DMS 273 (cell line): ENCODE measurements around the gene GPR39.

Experiments used
- DNase-seq: peaks from one replicate; lab custom pipeline; 2025; ENCODE audit not compliant: unreplicated experiment; lab: John Stamatoyannopoulos, UW

GPR39 gene

DNA sequence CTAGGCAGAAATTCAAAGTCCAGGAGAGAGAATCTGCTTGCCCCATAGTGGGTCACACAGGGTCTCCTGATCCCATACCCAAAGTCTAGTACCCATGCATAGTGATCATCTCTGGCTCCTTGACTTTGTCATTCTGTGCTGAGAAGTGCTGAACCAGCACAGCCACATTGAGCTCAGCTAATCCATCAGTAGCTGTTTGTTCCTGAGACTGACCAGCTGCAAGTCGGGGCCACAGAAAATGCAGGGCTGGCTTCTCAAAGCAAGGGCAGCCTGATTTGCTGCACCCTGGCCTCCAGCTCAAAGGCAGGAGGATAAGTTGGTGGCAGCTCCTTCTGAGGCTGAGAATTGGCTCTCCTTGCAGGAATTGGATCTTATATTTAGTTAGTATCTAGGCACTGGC lies 181.2 kb downstream of the GPR39 start:
- DNase-seq = no peak

DNA sequence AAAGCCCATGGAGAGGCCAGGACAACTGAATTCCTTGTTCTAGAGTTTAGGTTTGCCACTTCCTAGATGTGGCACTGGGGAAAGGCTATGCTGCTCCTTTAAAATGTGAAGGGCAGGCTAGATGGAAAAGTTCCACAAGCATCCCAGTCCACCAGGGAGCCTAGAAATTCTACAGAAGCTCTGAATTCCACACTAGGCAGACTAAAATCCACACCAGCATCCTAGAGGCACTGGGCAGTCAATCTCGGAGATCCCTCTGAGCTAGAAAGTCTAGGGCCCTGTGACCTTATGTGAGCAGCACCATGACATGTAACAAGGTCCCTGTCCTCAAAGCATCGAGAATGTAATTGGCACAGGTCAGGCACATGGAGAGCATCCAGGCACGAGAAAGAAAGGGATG lies 181.9 kb downstream of the GPR39 start:
- no peak for DNase-seq

DNA sequence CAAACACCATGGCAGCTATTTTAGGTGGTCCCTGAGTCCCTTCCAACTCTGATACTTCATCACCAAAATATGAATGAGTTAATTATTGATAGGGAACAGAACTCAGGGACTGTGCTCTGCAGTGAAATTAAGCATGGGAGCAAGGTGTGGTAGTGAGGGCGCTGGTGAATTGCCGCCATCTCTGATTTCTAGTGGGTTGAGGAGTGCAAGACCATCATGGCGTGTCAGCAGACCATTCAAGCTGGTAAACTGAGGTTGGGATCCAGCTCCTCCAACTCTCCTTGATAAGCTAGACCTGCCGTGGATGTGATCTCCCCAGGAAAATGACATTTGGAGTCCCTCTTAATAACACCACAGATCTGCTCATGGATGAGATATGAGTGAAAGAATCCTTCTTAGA lies 183.0 kb downstream of the GPR39 start:
- no peak for DNase-seq

DNA sequence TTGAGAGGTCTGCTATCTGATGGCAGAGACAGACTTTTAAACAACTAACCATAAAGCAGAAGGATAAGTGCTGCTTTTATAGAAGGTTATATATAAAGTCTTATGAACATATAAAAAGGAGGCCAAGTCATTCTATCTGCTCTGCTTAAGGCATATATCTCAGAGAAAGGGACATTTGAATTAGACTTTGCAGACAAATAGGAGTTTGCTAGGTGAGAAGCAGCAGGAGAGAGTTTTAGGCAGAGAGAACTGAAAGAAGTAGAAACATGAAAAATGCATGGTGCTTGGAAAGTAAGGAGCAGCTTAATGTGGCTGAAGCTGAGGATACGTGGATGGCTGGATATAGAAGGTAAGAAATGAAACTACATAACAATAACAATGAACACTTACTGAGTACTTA lies 188.0 kb downstream of the GPR39 start:
- no peak for DNase-seq

DNA sequence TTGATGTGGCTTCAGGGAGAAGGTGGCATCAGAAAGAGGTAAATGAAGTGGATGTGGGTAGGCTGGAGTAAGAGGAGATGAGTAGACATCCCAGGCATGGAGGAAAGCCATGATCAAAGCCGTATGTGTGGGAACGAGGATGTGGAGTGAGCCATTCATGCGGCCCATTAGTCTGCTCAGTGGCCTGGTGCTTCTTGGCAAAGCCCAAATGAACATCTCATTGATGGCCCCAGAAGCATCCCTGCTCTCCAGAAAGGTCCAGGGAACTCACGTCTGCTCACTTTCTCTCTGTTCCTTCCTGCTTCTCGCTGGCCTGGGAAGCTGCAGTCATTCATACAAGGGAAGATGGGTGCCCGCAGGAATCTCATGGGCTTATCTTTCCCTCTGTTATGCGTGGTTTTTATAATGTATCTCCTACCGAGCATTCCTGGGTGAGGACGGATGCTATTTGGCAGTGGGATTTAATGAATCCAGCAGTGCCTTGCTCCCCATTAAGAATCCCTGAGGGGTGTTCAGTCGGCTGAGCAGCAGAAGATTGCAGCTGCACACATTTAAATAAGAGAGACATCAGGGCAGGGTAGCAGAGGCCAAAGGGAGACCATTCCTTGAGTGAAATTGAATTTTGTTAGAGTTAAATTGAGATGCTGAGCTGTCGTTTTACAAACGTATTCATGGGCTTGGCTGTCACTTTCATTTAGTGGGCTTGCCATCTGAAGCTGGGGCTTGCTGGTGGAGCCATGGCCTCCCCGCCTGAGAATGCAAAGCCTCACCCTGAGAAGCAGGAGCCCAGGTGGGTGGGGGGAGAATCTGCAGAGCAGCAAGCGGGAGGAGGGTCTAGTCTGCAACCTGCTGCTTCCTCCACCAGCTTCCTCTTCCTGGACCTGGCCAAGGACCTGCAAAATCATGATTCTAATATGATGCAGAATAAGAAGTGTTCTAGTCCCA lies 188.9 kb downstream of the GPR39 start:
- no peak for DNase-seq

DNA sequence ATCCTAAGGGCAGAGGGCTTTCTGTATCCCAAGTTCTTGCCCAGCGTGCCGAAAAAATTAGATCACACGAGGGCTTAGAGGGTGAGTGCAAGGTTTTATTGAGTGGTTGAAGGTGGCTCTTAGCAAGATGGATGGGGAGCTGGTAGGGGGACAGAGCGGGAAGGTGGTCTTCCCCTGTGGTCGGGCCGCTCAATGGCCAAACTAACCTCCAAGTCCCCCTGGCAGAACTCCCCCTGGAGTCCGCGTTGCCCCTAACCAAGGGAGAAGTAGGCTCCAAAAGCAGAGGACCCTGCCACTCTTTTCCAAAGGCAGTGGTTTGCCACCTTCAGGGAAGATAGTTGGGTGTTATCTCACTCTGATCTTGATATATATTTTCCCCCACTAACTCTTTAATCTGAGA lies 190.0 kb downstream of the GPR39 start:
- DNase-seq = no peak

DNA sequence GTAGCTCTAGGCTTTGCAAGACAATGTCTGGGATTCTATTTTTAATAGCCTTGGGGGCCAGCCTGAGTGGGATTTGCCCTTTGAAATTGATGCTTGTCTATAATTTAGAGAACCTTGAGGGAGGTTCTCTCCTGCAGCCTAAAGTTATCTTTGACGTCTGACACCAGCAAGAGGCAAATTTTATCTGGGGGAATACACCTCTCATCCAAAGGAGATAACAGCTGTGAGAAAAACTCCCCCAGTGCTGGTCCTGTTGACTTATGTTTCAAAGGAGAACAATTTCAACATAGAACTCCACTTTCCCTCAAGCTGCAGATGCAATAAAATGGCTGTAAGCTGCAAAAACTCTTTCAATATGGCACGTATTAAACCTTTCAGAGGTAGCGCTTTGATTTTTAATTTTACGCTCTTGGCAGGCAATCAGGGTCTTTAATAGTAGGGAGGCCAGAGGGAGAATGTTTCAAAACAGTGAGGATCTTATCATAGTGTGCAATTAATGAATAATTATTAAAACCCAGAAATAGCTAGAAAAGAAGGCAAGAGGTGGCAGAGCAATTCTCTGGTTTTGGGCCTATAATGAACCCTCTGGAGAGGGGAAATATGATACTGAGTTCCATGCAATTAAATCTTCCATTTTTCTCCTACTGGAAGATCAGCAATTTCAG lies 191.0 kb downstream of the GPR39 start:
- no peak for DNase-seq

DNA sequence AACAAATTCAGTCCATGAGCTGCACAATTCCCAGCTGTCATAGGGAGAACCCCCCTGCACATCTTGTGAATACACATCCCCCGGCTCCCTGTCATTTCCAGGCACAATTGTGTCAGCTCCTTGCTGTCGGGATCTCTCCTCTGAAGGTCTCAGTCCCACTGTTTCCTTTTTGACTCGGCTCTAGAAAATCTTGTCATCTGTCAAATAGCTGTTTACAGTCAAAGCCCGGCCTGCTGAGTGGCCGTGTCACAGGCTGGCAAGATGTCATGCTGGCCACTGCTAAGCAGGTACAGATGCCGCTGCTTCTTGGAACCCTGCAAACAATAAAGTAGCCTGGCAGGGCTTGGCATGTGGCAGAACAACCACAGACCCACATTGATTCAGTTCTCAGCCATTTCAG lies 191.7 kb downstream of the GPR39 start:
- DNase-seq = no peak

DNA sequence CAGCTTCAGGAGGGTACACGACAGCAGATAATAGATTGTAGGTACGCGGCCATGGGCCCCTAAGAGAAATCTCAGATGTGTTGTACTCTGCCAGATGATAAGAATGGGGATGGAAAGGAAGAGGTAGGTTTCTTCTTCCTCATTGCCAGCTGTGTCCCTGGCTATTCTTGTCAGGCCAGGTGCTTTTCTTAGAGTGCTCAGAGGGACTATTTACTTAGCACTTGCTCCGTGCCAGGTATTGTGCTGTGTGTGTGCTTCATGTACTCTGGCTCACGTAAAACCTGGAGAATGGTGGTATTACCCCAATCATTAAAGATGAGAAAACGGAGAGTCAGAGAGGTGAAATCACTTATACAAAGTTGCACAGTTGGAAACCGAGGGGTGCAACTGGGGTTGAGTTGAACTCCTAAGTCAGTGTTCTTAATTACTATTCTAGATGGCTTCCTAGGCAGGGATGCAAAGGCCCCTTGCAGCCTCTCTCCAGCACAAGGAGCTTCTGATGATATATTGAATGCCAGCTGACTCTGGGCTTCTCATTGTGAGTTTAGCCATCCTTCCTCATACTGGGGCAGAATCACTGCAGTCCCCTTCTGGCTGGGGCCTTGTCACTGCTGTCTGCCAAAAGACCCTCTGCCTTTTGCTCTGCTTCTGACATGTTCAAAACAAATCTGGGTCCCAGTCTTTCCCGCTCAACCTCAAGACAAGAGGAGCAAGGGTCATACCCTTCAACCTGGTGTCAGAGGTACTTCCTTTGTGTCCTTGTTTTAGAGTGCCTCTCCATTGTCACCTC lies 192.7 kb downstream of the GPR39 start:
- DNase-seq = no peak

DNA sequence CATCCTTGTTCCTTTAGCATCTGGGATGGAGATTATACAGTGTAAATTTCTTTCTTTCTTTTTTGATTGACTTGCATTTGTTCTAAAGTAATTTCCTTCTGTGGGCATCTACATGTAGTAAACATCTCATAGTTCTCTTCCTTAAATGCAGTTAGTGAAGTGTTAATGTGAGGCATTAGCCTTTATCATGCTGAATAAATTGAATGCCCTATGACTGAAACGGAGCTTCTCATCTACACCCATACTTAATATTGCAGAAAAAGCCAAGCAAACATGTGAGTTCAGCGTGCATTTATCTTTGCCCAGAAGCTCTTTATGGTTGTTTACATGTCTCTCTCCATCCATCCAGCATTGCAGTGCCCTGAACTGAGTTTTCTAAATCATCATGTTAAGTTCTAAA lies 195.1 kb downstream of the GPR39 start:
- DNase-seq = no peak

DNA sequence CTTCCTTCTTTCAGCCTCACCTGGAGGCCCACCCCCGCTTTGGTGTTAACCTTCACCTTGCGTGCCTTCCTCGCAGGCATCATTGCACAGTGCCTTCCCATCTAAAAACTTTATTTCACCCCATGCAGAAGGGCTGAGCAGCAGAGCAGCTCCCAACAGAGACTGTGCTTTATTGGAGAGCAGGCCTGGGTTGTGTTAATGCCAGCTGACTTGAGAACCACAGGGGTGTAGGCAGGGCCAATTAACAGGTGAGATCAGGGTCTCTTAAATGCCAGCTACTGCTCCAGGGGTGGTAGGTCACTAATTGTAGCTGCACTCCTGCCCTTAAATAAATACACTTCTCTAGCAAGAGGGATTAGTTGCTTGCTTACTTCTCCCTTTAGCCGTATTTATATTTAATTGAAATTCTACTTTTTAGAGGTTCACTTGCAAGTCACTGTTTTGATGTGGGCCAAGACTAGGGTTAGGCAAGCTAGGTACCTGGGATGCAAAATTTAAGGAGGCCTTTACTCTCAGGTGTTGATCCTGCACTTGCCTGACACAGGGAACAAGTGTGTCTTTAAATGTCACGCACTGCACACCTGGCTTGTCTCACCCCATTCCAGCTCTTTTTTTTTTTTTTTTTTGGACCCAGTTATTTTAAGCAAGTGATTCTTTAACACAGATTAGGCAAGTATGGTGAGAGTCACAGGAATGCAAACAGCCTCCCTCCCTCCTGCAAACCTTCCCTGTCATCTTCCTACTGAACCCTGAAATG lies 198.9 kb downstream of the GPR39 start:
- DNase-seq = no peak

DNA sequence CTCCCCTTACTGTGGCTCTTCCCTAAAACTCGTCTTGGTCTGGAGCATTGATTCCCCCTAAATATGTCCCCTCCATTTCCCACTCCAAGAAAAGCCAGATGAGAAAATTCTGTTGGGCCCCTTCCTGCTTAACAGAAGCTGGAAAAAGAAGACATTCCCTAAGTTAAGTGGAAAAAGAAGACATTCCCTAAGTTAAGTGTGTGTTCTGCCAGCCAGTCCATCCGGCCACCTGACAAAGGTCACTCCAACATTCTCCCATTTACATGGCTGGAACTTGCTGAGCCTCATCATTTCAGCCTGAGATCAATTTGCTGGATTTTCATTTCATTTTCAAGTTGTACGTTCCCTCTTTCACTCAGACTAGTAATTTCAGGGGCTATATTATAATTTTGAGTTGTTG lies 201.4 kb downstream of the GPR39 start:
- no peak for DNase-seq

DNA sequence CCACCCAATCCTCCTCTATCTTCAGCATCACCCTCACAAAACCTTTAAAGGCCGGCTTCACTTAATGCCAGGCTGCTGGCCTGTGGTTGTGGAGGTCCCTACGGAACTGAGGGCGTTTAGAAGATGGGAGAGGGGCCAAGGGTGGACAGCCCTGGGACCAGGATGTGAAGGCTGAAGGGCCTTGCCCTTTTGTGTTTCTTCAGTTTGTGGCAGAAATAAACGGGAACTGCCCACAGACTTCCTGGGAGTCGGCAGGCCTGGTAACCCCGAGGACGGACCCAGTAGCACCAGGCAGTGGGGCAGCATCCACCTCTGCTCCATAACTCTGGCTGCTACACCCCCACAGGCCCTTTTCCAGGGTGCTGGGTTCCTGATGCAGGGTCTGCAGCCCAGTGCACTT lies 202.1 kb downstream of the GPR39 start:
- no peak for DNase-seq

DNA sequence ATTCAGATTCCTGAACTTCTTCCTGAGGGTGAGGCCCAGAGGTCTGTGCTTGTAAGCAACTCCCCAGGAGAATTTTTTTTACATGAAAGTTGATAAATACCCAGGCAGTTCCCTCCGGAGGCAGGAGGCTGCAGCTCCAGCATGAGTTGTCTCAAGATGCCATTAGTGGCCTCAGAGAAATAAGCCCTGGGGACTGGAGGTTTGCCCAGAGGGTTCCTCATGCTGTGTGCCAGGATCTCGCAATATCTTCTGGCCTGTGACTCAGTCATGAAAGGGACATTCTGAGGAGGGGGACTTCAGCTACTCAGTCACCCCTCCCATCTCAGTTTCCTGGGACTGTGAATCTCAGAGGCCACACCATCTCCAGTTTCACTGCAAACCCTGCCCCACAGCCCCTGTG lies 203.5 kb downstream of the GPR39 start:
- DNase-seq = no peak

DNA sequence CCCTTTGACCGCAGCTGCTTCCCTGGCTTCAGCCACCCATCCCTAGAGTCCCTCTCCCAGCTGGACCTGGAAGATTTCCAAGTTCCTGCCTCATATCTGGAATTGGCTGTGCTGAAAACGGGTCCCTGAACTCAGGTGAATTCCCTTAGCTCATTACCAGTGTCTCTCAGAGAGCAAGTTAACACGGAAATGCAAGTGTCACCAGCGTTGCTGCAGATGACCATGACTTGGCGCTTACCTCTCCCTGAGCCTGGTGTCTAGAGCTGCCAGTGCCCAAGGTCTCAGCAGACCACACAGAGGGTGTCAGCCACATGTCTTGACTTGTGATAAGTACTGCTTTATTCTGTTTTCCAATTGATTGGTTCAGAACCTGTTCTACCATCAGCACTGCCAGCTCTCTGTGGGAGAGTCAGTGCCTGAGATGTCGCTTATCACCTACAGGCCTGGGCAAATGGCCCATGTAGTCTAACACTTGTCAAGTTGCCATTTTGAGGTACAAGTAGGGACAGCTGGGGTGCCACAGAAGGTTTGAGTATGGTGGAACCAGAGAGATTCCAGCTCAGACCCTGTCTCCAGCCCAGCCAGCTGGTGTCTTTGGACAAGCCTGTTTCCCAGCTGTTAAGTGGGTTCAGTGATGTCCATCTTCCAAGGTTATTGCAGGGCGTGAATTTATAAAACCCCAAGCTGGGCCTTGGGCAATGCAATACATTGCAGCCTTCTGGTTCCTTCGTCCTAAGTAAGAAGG lies 204.7 kb downstream of the GPR39 start:
- no peak for DNase-seq

DNA sequence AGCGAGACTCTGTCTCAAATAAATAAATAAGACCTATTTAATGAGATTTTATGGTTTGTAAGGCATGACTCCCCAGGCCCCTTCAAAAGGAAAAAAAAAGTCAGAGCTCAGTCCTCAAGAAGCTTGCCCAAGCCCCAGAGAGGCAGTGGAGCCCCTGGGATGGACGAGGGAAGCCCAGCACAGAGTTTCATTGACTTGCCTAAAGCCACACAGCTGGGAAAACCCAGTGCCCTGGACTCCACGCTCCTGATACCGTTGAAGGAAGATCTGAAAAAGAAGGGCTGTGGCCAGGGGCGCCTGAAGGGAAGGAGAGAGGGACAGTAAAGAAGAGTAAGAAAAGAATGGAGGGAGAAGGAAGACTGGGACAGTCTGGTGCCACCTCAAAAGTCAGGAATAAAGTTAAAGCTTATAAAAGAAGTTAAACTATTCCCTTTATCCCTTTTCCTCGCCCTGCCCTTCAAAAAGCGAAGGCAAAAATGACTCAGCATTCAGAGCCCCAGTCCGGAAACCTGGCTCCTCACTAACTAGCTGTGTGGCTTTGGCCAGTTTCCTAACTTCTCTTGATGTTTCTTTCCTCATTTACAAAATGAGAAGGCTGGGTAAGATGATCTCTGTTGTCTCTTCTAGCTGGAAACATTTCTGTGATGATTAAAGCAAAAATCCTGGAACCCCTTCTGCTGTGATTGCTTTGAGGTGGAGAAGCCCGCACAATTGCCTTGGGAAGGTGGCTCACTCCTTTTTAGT lies 206.7 kb downstream of the GPR39 start:
- DNase-seq = no peak

DNA sequence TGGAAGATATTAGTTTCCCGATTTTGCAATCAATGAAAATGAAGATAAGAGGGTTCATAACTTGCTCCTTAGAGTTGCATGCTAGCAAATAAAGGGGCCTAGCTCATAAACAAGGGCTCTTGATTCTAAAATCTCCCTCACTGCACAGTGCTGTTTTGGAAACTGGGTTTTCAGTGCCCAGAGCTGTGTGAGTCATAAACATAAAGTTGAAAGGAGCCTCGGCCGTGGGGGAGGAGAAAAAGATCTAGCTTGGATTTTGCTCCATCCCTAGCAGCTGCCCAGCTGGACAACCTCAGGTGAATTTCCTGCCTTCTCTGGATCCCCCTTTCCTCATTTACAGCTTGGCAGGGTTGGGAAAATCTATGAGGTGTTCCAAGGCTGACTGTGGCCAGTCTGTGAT lies 210.9 kb downstream of the GPR39 start:
- no peak for DNase-seq

DNA sequence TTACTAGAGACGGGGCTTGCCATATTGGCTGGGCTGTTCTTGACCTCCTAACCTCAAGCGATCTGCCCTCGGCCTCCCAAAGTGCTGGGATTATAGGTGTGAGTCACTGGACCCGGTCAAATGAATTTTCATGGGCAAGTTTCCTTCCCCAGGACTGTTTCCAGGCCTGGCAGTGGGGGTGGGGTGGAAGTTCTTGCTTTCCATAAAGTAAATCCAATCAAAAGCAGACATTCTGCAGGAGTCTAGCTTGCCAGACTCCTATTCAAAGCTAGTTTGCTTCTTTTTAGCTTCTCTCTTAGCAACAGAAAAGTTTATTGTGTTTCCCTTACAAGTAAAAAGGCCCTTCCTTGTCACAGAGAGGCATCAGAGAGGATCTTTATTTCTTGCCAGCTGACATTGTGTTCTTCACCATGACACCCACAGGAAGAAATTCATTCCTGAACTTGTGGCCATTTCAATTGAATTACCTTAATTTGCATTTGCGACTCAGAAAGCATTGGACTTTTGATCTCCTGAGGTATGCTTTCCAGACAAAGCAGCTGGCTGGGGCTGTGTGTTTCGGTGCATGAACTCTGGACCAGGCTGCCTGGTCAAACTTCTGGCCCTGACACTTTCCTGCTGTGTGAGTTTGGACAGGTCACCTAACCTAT lies 215.5 kb downstream of the GPR39 start:
- DNase-seq = no peak

DNA sequence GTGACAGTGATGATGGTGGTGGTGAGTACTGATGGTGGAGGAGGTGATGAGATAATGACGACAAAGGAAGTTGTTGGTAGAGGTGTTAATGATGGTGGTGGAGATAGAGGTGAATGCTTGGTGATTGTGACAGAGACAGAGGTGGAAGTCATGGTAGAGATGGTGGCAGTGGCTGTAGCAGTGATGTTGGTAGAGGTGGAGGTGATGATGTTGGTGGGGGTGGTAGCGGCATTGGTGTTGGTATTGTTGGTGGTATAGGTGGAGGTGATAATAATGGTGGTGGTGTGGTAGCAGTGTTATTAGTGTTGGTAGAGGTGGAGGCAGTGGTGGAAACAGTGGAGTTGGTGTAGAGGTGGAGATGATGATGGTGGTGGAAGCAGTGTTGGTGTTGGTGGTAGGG lies 217.0 kb downstream of the GPR39 start:
- DNase-seq = no peak
